ENCODE measurements around the gene RASGRF2. TPM values are rescaled to one million over a fixed set of nuclear protein-coding genes. Genes with fewer than 3 reads are reported as not detected.

The RASGRF2 gene
- total and polyA plus RNA-seq, 2 of the 8 experiments (the other 6 are each of a cell fraction or from before 2014, with no cell fraction given), result 2.6 to 29.5 TPM

DNA sequence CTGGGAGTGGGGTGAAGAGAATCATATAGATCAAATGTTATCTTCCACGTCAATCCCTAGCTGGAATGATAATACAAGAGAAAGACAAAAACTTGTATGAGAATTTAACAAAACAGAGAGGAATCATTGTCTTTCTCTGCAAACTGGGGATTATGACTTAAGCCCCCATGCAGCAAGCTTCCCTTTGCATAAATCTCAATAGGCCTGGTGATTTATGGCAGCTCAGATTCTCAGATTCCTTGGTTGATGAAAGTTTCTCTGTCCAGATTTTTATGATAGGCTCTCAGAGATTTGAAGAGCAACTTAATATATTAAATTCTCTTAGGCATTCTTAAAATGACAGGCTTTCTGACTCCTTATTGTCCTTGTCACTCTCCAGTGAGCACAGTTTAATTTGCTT, 56.0 kb downstream of the RASGRF2 start:
- no peaks in the 10 kb centered on the region for H3K27me3 ChIP-seq (replicated peaks in 1 of 4; ENCODE audit: control insufficient read depth in 3 of 4, extremely low read depth in 1 of 4, insufficient read depth in 3 of 4, low read length in 3 of 4)

More for the DNA sequence above, 56.0 kb downstream of the RASGRF2 start:
- ChIA-PET CTCF (ENCODE audit: partially characterized antibody) (interaction anchor here (0.5 to 1.9 kb wide), 6 partner anchors 9 to 597 kb away, joined by 3 to 6 read pairs (median 3); no protein-coding TSS in a partner anchor), POLR2A (ENCODE audit: partially characterized antibody) (interaction anchor here (0.9 kb wide), 1 partner anchor 9 kb away, joined by 3 read pairs; no protein-coding TSS in a partner anchor)
- FAIRE-seq (no peak), DNase-seq (ENCODE audit: low read depth in 1 of 2, low spot score in 2 of 2) (no peak)
- no peak overlapping the region for H2BK20ac ChIP-seq (ENCODE audit: low read length)
- H4K8ac ChIP-seq (ENCODE audit: extremely low read depth, insufficient read depth, low read length), result no peak overlapping the region
- no peak overlapping the region for H2BK5ac ChIP-seq (ENCODE audit: low read depth, low read length)
- no peak overlapping the region for H3K27ac ChIP-seq (ENCODE audit: low read depth, low read length)
- H3K14ac ChIP-seq (ENCODE audit: insufficient read length), result no peak overlapping the region
- H3K23ac ChIP-seq (ENCODE audit: insufficient read length), result no peak overlapping the region
- H4K20me1 ChIP-seq (replicated peaks in 1 of 2; ENCODE audit: control insufficient read depth in 1 of 2, insufficient read depth in 2 of 2, low read length in 2 of 2), result no peaks in the 10 kb centered on the region
- no peaks in the 10 kb centered on the region; the same call in 1 of the 2 replicates for H3K79me1 ChIP-seq (ENCODE audit: low read depth, low read length)
- no peak overlapping the region for H3K4me2 ChIP-seq (ENCODE audit: insufficient read depth in 1 of 2, low read depth in 2 of 2, low read length in 2 of 2)
- no peak overlapping the region for H2BK15ac ChIP-seq (ENCODE audit: low read length)
- TF ChIP-seq SIX5 (IDR thresholded peaks at IDR 0.05; ENCODE audit: low read depth, low read length), result no peak
- TF ChIP-seq, protein P1, sequence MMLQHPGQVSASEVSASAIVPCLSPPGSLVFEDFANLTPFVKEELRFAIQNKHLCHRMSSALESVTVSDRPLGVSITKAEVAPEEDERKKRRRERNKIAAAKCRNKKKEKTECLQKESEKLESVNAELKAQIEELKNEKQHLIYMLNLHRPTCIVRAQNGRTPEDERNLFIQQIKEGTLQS (IDR thresholded peaks at IDR 0.05; ENCODE audit: insufficient read depth, low read depth, low read length), result no peak
- TF ChIP-seq RXRA (IDR thresholded peaks at IDR 0.05; ENCODE audit: insufficient read depth, low read depth, low read length), result no peak
- no peak for TF ChIP-seq EP300 (IDR thresholded peaks at IDR 0.05; ENCODE audit: borderline replicate concordance in 1 of 2, low read depth in 2 of 2, low read length in 2 of 2)
- TF ChIP-seq, protein P2, sequence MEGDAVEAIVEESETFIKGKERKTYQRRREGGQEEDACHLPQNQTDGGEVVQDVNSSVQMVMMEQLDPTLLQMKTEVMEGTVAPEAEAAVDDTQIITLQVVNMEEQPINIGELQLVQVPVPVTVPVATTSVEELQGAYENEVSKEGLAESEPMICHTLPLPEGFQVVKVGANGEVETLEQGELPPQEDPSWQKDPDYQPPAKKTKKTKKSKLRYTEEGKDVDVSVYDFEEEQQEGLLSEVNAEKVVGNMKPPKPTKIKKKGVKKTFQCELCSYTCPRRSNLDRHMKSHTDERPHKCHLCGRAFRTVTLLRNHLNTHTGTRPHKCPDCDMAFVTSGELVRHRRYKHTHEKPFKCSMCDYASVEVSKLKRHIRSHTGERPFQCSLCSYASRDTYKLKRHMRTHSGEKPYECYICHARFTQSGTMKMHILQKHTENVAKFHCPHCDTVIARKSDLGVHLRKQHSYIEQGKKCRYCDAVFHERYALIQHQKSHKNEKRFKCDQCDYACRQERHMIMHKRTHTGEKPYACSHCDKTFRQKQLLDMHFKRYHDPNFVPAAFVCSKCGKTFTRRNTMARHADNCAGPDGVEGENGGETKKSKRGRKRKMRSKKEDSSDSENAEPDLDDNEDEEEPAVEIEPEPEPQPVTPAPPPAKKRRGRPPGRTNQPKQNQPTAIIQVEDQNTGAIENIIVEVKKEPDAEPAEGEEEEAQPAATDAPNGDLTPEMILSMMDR (IDR thresholded peaks at IDR 0.05; ENCODE audit: control extremely low read depth in 1 of 3, insufficient read depth in 1 of 3, low read depth in 1 of 3, low read length in 3 of 3), result no peak
- H3K9me3 ChIP-seq (ENCODE audit: insufficient read depth in 2 of 2, low read depth in 1 of 2, low read length in 1 of 2), result no peaks in the 10 kb centered on the region
- 61% methylated on average over 1 of the region's 1 CpG; no CpG with 5 or more reads in 1 of the 2 experiments for WGBS, 2 experiments (ENCODE audit: extremely low coverage in 1 of 2, insufficient coverage in 1 of 2, insufficient read length in 1 of 2, insufficient replicate concordance in 2 of 2, low coverage in 1 of 2, low lambda C conversion rate in 2 of 2, missing lambda C conversion rate in 1 of 2)
- no peaks in the 10 kb centered on the region for H3K79me2 ChIP-seq (ENCODE audit: control insufficient read depth in 1 of 2, insufficient read depth in 2 of 2, low read length in 2 of 2)
- no peaks in the 10 kb centered on the region for H3K36me3 ChIP-seq (ENCODE audit: control insufficient read depth in 2 of 4, insufficient read depth in 4 of 4, low read length in 3 of 4)
- H3K56ac ChIP-seq (replicated peaks; ENCODE audit: insufficient read length, low read depth, low read length), result no peak overlapping the region
- H3K4ac ChIP-seq (replicated peaks; ENCODE audit: insufficient read length, low read depth, low read length), result no peak overlapping the region
- H2BK120ac ChIP-seq (replicated peaks; ENCODE audit: low read depth, low read length), result no peak overlapping the region
- no peaks in the 10 kb centered on the region for H3K23me2 ChIP-seq (ENCODE audit: low read depth, low read length)
- no peak overlapping the region for H2AK5ac ChIP-seq (ENCODE audit: low read depth, low read length)
- H3K9ac ChIP-seq (replicated peaks in 1 of 4; ENCODE audit: extremely low read depth in 1 of 4, low read depth in 3 of 4, low read length in 3 of 4), result no peak overlapping the region
- H3K4me1 ChIP-seq (replicated peaks in 1 of 4; ENCODE audit: control insufficient read depth in 3 of 4, insufficient read depth in 4 of 4, low read length in 3 of 4), result no peaks in the 10 kb centered on the region; a peak in 1 of 7 replicates
- no peak overlapping the region for H4K91ac ChIP-seq (replicated peaks; ENCODE audit: insufficient read length, low read length)
- no peak overlapping the region for H2BK12ac ChIP-seq (ENCODE audit: low read depth, low read length)
- H3K4me3 ChIP-seq (ENCODE audit: extremely low read depth in 1 of 4, insufficient read depth in 2 of 4, low read depth in 3 of 4, low read length in 4 of 4), result no peak overlapping the region
- H2AFZ ChIP-seq (ENCODE audit: low read length), result no peak overlapping the region
- H3K18ac ChIP-seq (ENCODE audit: extremely low read depth, low read length), result no peak overlapping the region
- H4K5ac ChIP-seq (ENCODE audit: insufficient read length, low read depth, low read length), result no peak overlapping the region

All from H1 (cell line).